Thyroid gland (tissue), 4 donors: ENCODE measurements around the gene IGFBP7.

Source experiments
- POLR2A ChIP-seq, 2 donors: fragments of 450-650 bp; IDR thresholded peaks; one replicate each; pipeline ENCODE4 v1.6.1; 2017; ENCODE audit warnings: antibody characterized with exemption in 2 of 2, mild to moderate bottlenecking in 2 of 2, moderate library complexity in 1 of 2
- TF ChIP-seq, protein P1 (sequence below), 6 experiments: fragments of 200-600 bp in 3 of 6; fragments of 450-650 bp in 3 of 6; sonication (generic) in 3 of 6; IDR thresholded peaks; one replicate each; pipeline ENCODE4 v1.5.1; 2016 to 2019; ENCODE audit warnings: antibody characterized with exemption in 6 of 6, mild to moderate bottlenecking in 2 of 6, inconsistent platforms in 1 of 6, moderate library complexity in 1 of 6

DNA sequence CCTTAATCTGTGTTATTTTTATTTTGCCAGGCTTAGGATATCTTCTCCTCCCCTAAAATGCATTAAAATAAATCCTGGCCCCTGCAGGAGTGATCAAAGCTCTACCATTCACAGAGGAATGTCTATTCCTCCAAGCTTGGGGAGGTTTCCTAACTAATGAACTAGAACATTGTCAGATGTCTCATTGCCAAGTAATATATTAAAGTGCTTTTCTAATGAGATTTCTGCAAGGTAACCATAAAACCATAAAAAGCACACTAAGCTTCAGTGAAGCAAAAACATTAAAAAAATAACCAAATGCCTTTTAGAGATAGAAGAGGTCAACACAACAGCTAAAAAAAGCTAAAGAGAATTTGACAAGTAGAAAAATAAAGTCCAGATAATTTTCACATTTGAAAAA is 34.8 kb downstream of the IGFBP7 start:
- TF ChIP-seq, protein P1, sequence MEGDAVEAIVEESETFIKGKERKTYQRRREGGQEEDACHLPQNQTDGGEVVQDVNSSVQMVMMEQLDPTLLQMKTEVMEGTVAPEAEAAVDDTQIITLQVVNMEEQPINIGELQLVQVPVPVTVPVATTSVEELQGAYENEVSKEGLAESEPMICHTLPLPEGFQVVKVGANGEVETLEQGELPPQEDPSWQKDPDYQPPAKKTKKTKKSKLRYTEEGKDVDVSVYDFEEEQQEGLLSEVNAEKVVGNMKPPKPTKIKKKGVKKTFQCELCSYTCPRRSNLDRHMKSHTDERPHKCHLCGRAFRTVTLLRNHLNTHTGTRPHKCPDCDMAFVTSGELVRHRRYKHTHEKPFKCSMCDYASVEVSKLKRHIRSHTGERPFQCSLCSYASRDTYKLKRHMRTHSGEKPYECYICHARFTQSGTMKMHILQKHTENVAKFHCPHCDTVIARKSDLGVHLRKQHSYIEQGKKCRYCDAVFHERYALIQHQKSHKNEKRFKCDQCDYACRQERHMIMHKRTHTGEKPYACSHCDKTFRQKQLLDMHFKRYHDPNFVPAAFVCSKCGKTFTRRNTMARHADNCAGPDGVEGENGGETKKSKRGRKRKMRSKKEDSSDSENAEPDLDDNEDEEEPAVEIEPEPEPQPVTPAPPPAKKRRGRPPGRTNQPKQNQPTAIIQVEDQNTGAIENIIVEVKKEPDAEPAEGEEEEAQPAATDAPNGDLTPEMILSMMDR (IDR thresholded peaks at IDR 0.05): no peak
- no peak for TF ChIP-seq POLR2A (IDR thresholded peaks at IDR 0.05)
